Measurements from ENCODE around the gene SLC6A2. TPM values are rescaled to one million over a fixed set of nuclear protein-coding genes. Genes with fewer than 3 reads are reported as not detected.

The SLC6A2 gene
- total RNA-seq, 4 donors from 2014 or later, result 0.47 to 0.48 TPM; not detected in 2

- DNase-seq (ENCODE audit: low spot score) (no peak), ATAC-seq (ENCODE audit: low FRiP score) (no peak)
- no peak for TF ChIP-seq CTCF (IDR thresholded peaks at IDR 0.05)
Measured at GRCh38 chr16:55663765-55664677, 8.2 kb downstream of the SLC6A2 start.

- no peak for ATAC-seq (ENCODE audit: low FRiP score)
- TF ChIP-seq CTCF (IDR thresholded peaks at IDR 0.05), result no peak
- no peak for DNase-seq (ENCODE audit: low spot score)
Measured at GRCh38 chr16:55664786-55665407, 9.1 kb downstream of the SLC6A2 start.

GRCh38 chr16:55665511-55665910, 9.7 kb downstream of the SLC6A2 start:
- DNase-seq (ENCODE audit: low spot score), result no peak
- no peak for ATAC-seq (ENCODE audit: low FRiP score)
- no peak for TF ChIP-seq CTCF (IDR thresholded peaks at IDR 0.05)

- TF ChIP-seq CTCF (IDR thresholded peaks at IDR 0.05), result no peak
Measured at GRCh38 chr16:55666012-55666411, 10.2 kb downstream of the SLC6A2 start.

GRCh38 chr16:55667753-55668152, 12.0 kb downstream of the SLC6A2 start:
- no peak for DNase-seq (ENCODE audit: low spot score)
- no peak for TF ChIP-seq CTCF (IDR thresholded peaks at IDR 0.05)

More at GRCh38 chr16:55666012-55666411, 10.2 kb downstream of the SLC6A2 start:
- DNase-seq (ENCODE audit: low spot score), result no peak
- no peak for ATAC-seq (ENCODE audit: low FRiP score)

GRCh38 chr16:55668340-55669281, 12.8 kb downstream of the SLC6A2 start:
- ATAC-seq (ENCODE audit: low FRiP score), result no peak
- no peak for DNase-seq (ENCODE audit: low spot score)
- TF ChIP-seq CTCF (IDR thresholded peaks at IDR 0.05), result no peak

More at GRCh38 chr16:55667753-55668152, 12.0 kb downstream of the SLC6A2 start:
- no peak for ATAC-seq (ENCODE audit: low FRiP score)
